ENCODE measurements around the gene ESPN.
A peak's percentile ranks its signal among the peaks of the same experiment; 100 is the strongest.
"Not testable (repeated sequence)": the region's sequence is repeated elsewhere in the genome, so short reads cannot be mapped to it uniquely, and the experiment has no call there.

ESPN gene

DNA sequence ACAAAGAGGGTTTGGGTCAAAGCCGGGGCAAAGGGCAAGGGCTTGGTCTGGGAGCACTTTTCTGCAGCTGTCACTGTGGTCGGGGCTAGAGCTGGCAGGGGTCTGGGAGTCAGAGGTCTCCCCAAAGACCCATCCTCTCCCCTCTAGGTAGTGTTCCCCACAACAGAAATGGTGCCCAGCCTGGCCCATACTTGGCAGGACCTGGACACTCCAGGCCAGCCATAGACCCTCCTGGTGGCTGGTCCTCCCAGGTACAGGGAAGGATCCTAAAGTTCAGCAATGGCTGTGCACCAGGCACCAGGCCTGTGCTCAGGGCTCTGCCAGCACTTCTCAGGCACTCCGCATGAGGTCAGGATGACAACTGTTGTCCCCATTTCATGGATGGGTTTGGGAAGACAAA lies 11.0 kb downstream of the ESPN start:
- no peak for DNase-seq (ENCODE audit: extremely low read depth, insufficient read length)
- Histone ChIP-seq H3K27me3 (replicated peaks; ENCODE audit: control insufficient read depth, insufficient read depth, low read length) (no peaks in the 10 kb centered on the region), H3K4me3 (replicated peaks; ENCODE audit: low read depth, low read length) (no peak overlapping the region), H3K36me3 (ENCODE audit: control insufficient read depth, insufficient read depth, low read length) (no peaks in the 10 kb centered on the region)
- TF ChIP-seq, protein P1, sequence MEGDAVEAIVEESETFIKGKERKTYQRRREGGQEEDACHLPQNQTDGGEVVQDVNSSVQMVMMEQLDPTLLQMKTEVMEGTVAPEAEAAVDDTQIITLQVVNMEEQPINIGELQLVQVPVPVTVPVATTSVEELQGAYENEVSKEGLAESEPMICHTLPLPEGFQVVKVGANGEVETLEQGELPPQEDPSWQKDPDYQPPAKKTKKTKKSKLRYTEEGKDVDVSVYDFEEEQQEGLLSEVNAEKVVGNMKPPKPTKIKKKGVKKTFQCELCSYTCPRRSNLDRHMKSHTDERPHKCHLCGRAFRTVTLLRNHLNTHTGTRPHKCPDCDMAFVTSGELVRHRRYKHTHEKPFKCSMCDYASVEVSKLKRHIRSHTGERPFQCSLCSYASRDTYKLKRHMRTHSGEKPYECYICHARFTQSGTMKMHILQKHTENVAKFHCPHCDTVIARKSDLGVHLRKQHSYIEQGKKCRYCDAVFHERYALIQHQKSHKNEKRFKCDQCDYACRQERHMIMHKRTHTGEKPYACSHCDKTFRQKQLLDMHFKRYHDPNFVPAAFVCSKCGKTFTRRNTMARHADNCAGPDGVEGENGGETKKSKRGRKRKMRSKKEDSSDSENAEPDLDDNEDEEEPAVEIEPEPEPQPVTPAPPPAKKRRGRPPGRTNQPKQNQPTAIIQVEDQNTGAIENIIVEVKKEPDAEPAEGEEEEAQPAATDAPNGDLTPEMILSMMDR (IDR thresholded peaks at IDR 0.05; ENCODE audit: insufficient read depth, low read length, poor library complexity, severe bottlenecking) = no peak

DNA sequence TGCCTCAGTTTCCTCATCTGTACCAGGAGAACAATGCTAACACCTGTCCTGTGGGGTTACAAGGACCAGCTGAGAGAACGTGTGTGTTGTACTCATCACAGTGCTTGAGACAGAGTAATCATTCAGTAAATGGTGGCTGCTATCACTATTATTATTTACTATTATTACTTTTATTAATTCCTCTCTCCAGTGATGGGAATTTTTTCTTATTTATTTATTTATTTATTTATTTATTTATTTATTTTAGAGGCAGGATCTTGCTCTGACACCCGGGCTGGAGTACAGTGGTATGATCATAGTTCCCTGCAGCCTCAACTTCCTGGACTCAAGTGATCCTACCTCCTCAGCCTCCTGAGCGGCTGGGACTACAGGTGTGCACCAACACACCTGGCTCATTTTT lies 11.7 kb downstream of the ESPN start:
- not testable (repeated sequence) for H3K4me3 ChIP-seq (replicated peaks; ENCODE audit: low read depth, low read length); DNase-seq (ENCODE audit: extremely low read depth, insufficient read length); H3K36me3 ChIP-seq (ENCODE audit: control insufficient read depth, insufficient read depth, low read length)

DNA sequence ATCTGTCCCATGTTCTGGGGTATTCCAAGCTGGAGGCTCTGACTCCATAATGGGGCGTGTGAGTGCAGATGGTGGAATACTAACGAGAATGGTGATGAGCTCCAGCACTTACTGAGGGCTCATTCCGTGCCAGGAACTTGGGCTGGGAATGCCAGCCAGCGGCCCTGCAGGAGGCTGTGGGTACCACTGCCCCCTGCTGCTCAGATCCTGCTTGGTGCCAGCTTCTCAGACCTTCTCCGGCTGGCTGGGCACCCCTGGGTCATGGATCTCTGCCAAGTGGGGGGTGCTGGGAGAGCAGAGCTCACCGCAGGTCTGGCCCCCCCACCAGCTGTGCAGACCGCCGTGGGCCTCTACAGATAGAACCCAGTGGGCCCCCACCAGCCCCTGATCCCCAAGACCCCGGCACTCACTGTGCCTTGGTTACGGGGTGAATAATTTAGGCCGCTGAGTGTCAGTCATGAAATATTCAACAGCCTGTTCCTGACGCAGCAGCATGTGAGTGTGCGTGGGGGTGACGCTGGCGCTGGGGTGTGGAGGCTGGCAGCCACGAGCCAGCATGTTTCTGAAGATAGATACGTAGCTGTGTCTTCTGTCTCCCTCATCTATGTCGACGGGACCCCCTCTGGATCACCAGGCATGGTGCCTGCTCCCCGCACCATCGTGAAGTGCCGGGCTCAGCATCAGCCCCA lies 12.6 kb downstream of the ESPN start:
- H3K36me3 ChIP-seq (ENCODE audit: control insufficient read depth, insufficient read depth, low read length); DNase-seq (ENCODE audit: extremely low read depth, insufficient read length); H3K4me3 ChIP-seq (replicated peaks; ENCODE audit: low read depth, low read length); H3K27me3 ChIP-seq (replicated peaks; ENCODE audit: control insufficient read depth, insufficient read depth, low read length): not testable (repeated sequence)

More for the DNA sequence above, 11.7 kb downstream of the ESPN start:
- not testable (repeated sequence) for H3K27me3 ChIP-seq (replicated peaks; ENCODE audit: control insufficient read depth, insufficient read depth, low read length)

DNA sequence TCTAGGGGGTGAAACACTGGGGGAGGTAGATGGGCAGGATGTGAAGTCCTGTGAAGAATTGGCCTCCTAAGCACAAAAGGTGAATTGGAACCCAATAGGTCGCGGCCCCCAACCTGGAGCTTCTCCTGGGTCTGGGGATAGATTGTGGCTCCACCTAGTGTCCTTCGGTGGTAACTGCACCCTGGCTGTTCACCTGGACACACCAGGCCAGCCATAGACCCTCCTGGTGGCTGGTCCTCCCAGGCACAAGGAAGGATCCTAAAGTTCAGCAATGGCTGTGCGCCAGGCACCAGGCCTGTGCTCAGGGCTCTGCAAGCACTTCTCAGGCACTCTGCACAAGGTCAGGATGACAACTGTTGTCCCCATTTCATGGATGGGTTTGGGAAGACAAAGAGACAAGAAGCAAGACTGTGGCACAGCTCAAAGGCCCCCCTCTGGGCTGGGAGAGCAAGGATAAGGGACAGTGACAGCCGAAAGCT lies 13.5 kb downstream of the ESPN start:
- TF ChIP-seq, protein P1 (IDR thresholded peaks at IDR 0.05; ENCODE audit: insufficient read depth, low read length, poor library complexity, severe bottlenecking) = peak; percentile 93

DNA sequence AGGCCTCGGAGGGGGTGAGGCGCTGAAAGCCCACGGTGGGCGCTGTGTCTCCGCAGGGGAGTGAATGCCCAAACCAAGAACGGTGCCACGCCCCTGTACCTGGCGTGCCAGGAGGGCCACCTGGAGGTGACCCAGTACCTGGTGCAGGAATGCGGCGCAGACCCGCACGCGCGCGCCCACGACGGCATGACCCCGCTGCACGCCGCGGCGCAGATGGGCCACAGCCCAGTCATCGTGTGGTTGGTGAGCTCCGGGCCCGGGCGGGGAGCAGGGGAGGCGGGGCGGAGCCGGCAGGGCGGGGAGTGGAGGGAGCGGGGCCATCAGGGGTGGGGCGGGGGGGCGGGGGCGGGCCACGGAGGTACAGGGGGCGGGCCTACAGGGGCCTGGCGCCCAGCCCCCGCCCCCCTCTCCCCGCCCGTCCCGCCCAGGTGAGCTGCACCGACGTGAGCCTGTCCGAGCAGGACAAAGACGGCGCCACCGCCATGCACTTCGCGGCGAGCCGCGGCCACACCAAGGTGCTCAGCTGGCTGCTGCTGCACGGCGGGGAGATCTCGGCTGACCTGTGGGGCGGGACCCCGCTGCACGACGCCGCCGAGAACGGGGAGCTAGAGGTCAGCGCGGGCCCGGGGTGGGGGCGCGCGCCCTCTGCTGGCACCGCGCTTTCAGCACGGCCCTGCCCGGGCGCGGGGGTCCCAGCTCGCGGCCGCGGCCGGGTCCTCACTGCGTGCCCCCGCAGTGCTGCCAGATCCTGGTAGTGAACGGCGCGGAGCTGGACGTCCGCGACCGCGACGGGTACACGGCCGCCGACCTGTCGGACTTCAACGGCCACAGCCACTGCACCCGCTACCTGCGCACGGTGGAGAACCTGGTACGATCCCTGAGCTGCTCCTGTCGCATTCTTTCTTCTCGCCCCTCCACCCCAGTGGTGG lies 15.9 kb downstream of the ESPN start:
- Histone ChIP-seq H3K4me3 (replicated peaks; ENCODE audit: low read depth, low read length) (no peak overlapping the region), H3K36me3 (ENCODE audit: control insufficient read depth, insufficient read depth, low read length) (no peaks in the 10 kb centered on the region), H3K27me3 (replicated peaks; ENCODE audit: control insufficient read depth, insufficient read depth, low read length) (peaks cover 1% of the 10 kb centered on the region; the same call in 1 of the 2 replicates)
- peak; percentile 50 for DNase-seq (ENCODE audit: extremely low read depth, insufficient read length)
- TF ChIP-seq, protein P1 (IDR thresholded peaks at IDR 0.05; ENCODE audit: insufficient read depth, low read length, poor library complexity, severe bottlenecking) = no peak

More for the DNA sequence above, 13.5 kb downstream of the ESPN start:
- Histone ChIP-seq H3K36me3 (ENCODE audit: control insufficient read depth, insufficient read depth, low read length) (no peaks in the 10 kb centered on the region), H3K27me3 (replicated peaks; ENCODE audit: control insufficient read depth, insufficient read depth, low read length) (no peaks in the 10 kb centered on the region; the same call in 1 of the 2 replicates), H3K4me3 (replicated peaks; ENCODE audit: low read depth, low read length) (no peak overlapping the region)
- no peak for DNase-seq (ENCODE audit: extremely low read depth, insufficient read length)

DNA sequence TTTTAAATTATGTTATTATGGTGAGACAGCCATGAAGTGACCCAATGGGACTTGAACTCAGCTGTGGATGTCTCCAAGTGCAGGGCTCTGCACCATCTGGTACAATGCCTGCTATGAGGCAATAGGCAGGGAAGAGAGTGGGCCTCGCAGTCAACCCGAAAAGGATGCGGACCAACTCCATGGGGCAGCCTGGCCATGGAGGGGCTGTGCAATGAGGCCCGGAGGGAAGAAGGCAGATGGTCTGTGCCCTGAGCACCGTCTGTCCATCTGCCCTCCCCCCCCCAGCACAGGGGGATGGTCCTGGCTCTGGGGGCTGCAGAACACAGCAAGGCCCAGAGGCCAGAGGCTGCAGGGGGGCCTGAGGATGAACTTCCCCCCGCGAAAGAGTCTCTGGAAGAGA lies 17.0 kb downstream of the ESPN start:
- TF ChIP-seq, protein P1 (IDR thresholded peaks at IDR 0.05; ENCODE audit: insufficient read depth, low read length, poor library complexity, severe bottlenecking) = no peak

More for the DNA sequence above, 17.0 kb downstream of the ESPN start:
- Histone ChIP-seq H3K4me3 (replicated peaks; ENCODE audit: low read depth, low read length) (no peak overlapping the region), H3K27me3 (replicated peaks; ENCODE audit: control insufficient read depth, insufficient read depth, low read length) (peaks cover 1% of the 10 kb centered on the region; the same call in 1 of the 2 replicates), H3K36me3 (ENCODE audit: control insufficient read depth, insufficient read depth, low read length) (no peaks in the 10 kb centered on the region)
- DNase-seq (ENCODE audit: extremely low read depth, insufficient read length) = no peak
